Neural progenitor cell (in vitro differentiated cells): ENCODE measurements around the gene CA10. TPM values are rescaled to one million over a fixed set of nuclear protein-coding genes. Genes with fewer than 3 reads are reported as not detected.
A peak's percentile ranks its signal among the peaks of the same experiment; 100 is the strongest.

Source experiments
- DNase-seq: peaks from one replicate; pipeline ENCODE4 v3.0.0-alpha.2; 2016; ENCODE audit warnings: low spot score
- H2AFZ ChIP-seq: fragments of 200-600 bp; sonication (generic); replicated peaks from 2 replicates; pipeline ENCODE4 v1.6.1; 2016; ENCODE audit warnings: antibody characterized with exemption
- H3F3A ChIP-seq: fragments of 200-600 bp; sonication (generic); 2 replicates; pipeline ENCODE4 v1.6.1; 2016; ENCODE audit warnings: antibody characterized with exemption, low read depth
- H3K27ac ChIP-seq: fragments of 200-600 bp; sonication (generic); 2 replicates; pipeline ENCODE4 v1.5.1; 2016; ENCODE audit warnings: mild to moderate bottlenecking
- H3K27me3 ChIP-seq: fragments of 200-600 bp; sonication (generic); 2 replicates; pipeline ENCODE4 v1.6.1; 2016; ENCODE audit warnings: mild to moderate bottlenecking, moderate library complexity
- H3K36me3 ChIP-seq: fragments of 200-600 bp; sonication (generic); 2 replicates; pipeline ENCODE4 v1.5.1; 2016
- H3K4me1 ChIP-seq: fragments of 200-600 bp; sonication (generic); 2 replicates; pipeline ENCODE4 v1.6.1; 2016; ENCODE audit warnings: mixed run types
- H3K4me2 ChIP-seq: fragments of 200-600 bp; sonication (generic); 2 replicates; pipeline ENCODE4 v1.6.1; 2016
- H3K4me3 ChIP-seq: fragments of 200-600 bp; sonication (generic); 2 replicates; pipeline ENCODE4 v1.5.1; 2016
- H3K79me2 ChIP-seq: fragments of 200-600 bp; sonication (generic); 2 replicates; pipeline ENCODE4 v1.6.1; 2016; ENCODE audit warnings: low read depth
- H3K9ac ChIP-seq: fragments of 200-600 bp; sonication (generic); 2 replicates; pipeline ENCODE4 v1.6.1; 2016
- H3K9me3 ChIP-seq: fragments of 200-600 bp; sonication (generic); 2 replicates; pipeline ENCODE4 v1.5.1; 2016; ENCODE audit warnings: low read depth
- H4K20me1 ChIP-seq: fragments of 200-600 bp; sonication (generic); 2 replicates; pipeline ENCODE4 v1.6.1; 2016; ENCODE audit warnings: low read depth
- H3K27ac Mint-ChIP-seq: 3 replicates; pipeline ENCODE4 v1.8.0; 2021; ENCODE audit warnings: mixed read lengths
- H3K27me3 Mint-ChIP-seq: 2 replicates; pipeline ENCODE4 v1.8.0; 2022; ENCODE audit warnings: low read depth, mild to moderate bottlenecking, inconsistent platforms, moderate library complexity, mixed read lengths; ENCODE audit not compliant: insufficient read depth
- H3K36me3 Mint-ChIP-seq: 3 replicates; pipeline ENCODE4 v1.8.0; 2021; ENCODE audit warnings: mixed read lengths
- H3K4me1 Mint-ChIP-seq: 3 replicates; pipeline ENCODE4 v1.8.0; 2021; ENCODE audit warnings: mixed read lengths
- H3K4me3 Mint-ChIP-seq: 3 replicates; pipeline ENCODE4 v1.8.0; 2021; ENCODE audit warnings: mild to moderate bottlenecking, moderate library complexity, mixed read lengths
- H3K9me3 Mint-ChIP-seq: 3 replicates; pipeline ENCODE4 v1.8.0; 2020; ENCODE audit warnings: mixed read lengths
- CTCF ChIP-seq: fragments of 200-600 bp; sonication (generic); IDR thresholded peaks from 2 replicates; pipeline ENCODE4 v1.5.1; 2017; ENCODE audit warnings: antibody characterized with exemption, mild to moderate bottlenecking
- EZH2 ChIP-seq: fragments of 200-600 bp; sonication (generic); IDR thresholded peaks from 2 replicates; pipeline ENCODE4 v1.6.1; 2017; ENCODE audit warnings: antibody characterized with exemption, mild to moderate bottlenecking, moderate library complexity
- EZH2phosphoT487 ChIP-seq: fragments of 200-600 bp; sonication (generic); IDR thresholded peaks from 2 replicates; pipeline ENCODE4 v1.6.1; 2017; ENCODE audit warnings: antibody characterized with exemption
- total RNA-seq: library from RNA; depleted of rRNA; stranded (reverse); fragments of >200 nt; gene quantifications from 2 replicates; pipeline ENCODE4 v1.2.3, GENCODE V29; 2015; ENCODE audit warnings: low replicate concordance

The CA10 gene
- total RNA-seq, 1 donor from 2014 or later: 0.65 TPM

- Histone ChIP-seq H3K36me3 (no peaks in the 10 kb centered on the region), H3K4me2 (no peak overlapping the region), H2AFZ (no peak overlapping the region), H3K27ac (no peak overlapping the region), H3F3A (peaks cover 24% of the 10 kb centered on the region), H3K27me3 (no peaks in the 10 kb centered on the region), H3K4me1 (peaks cover 20% of the 10 kb centered on the region), H4K20me1 (no peaks in the 10 kb centered on the region), H3K79me2 (no peaks in the 10 kb centered on the region), H3K9me3 (no peaks in the 10 kb centered on the region), H3K4me3 (no peak overlapping the region), H3K9ac (no peak overlapping the region)
- Mint-ChIP-seq H3K27ac (peak overlapping the region; percentile 77), H3K4me1 (peaks cover 66% of the 10 kb centered on the region), H3K9me3 (peaks cover 11% of the 10 kb centered on the region), H3K4me3 (no peak overlapping the region), H3K27me3 (peaks cover 5% of the 10 kb centered on the region), H3K36me3 (no peaks in the 10 kb centered on the region)
- DNase-seq: no peak
- TF ChIP-seq EZH2 (no peak), CTCF (no peak), EZH2phosphoT487 (no peak)
Measured at GRCh38 chr17:51611585-51611984, 546.9 kb downstream of the CA10 start.

- Histone ChIP-seq H3K4me2 (no peak overlapping the region), H3K27me3 (no peaks in the 10 kb centered on the region), H3K79me2 (no peaks in the 10 kb centered on the region), H3F3A (peaks cover 24% of the 10 kb centered on the region), H3K4me3 (no peak overlapping the region), H3K36me3 (no peaks in the 10 kb centered on the region), H3K9me3 (no peaks in the 10 kb centered on the region), H4K20me1 (no peaks in the 10 kb centered on the region), H3K9ac (no peak overlapping the region), H3K4me1 (peaks cover 20% of the 10 kb centered on the region), H2AFZ (no peak overlapping the region), H3K27ac (no peak overlapping the region)
- Mint-ChIP-seq H3K4me3 (no peak overlapping the region), H3K27me3 (peaks cover 5% of the 10 kb centered on the region), H3K36me3 (peaks cover 3% of the 10 kb centered on the region), H3K9me3 (peaks cover 14% of the 10 kb centered on the region), H3K27ac (peak overlapping the region; percentile 88), H3K4me1 (peaks cover 69% of the 10 kb centered on the region)
- no peak for TF ChIP-seq EZH2
- no peak for TF ChIP-seq CTCF
- TF ChIP-seq EZH2phosphoT487: no peak
- no peak for DNase-seq
Measured at GRCh38 chr17:51610834-51611233, 547.7 kb downstream of the CA10 start.

DNA sequence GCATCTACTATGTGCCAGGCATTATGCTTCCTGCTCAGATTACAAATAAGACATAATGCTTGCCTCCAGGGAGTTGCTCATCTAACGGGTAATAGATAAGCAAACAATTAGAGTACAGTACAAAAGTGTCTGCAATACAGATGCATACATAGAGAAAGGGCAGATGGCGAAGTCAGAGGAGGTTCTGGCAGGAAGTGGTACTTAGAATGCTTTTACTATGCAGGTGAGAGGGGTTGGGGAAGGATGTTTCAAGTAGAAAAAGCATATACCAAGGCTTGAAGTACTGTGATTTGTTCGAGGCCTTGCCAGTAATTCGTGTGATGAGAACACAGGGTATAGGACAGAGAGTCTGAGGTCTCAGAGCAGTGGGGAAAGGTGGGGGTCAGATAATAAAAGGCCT, 548.4 kb downstream of the CA10 start:
- H3F3A ChIP-seq: peaks cover 24% of the 10 kb centered on the region
- H3K4me3 ChIP-seq: no peak overlapping the region
- DNase-seq: no peak
- H3K36me3 ChIP-seq: no peaks in the 10 kb centered on the region
- Mint-ChIP-seq H3K4me3 (no peak overlapping the region), H3K27ac (peak overlapping the region; percentile 16), H3K9me3 (peaks cover 10% of the 10 kb centered on the region), H3K4me1 (peaks cover 69% of the 10 kb centered on the region), H3K36me3 (peaks cover 3% of the 10 kb centered on the region), H3K27me3 (peaks cover 5% of the 10 kb centered on the region)
- no peak overlapping the region for H2AFZ ChIP-seq
- peaks cover 20% of the 10 kb centered on the region for H3K4me1 ChIP-seq
- no peaks in the 10 kb centered on the region for H4K20me1 ChIP-seq
- no peak overlapping the region for H3K4me2 ChIP-seq
- no peak overlapping the region for H3K9ac ChIP-seq
- no peaks in the 10 kb centered on the region for H3K9me3 ChIP-seq
- no peaks in the 10 kb centered on the region for H3K27me3 ChIP-seq
- no peaks in the 10 kb centered on the region for H3K79me2 ChIP-seq
- TF ChIP-seq CTCF (no peak), EZH2 (no peak), EZH2phosphoT487 (no peak)
- no peak overlapping the region for H3K27ac ChIP-seq
